SW 1271 (cell line): Measurements from ENCODE around the gene SPRYD3.
"Not testable (repeated sequence)": the region's sequence is repeated elsewhere in the genome, so short reads cannot be mapped to it uniquely, and the experiment has no call there.

ENCODE experiments used
- DNase-seq, 2 experiments: peaks; one replicate each; lab custom pipeline; 2025; lab: John Stamatoyannopoulos, UW

Gene SPRYD3

DNA sequence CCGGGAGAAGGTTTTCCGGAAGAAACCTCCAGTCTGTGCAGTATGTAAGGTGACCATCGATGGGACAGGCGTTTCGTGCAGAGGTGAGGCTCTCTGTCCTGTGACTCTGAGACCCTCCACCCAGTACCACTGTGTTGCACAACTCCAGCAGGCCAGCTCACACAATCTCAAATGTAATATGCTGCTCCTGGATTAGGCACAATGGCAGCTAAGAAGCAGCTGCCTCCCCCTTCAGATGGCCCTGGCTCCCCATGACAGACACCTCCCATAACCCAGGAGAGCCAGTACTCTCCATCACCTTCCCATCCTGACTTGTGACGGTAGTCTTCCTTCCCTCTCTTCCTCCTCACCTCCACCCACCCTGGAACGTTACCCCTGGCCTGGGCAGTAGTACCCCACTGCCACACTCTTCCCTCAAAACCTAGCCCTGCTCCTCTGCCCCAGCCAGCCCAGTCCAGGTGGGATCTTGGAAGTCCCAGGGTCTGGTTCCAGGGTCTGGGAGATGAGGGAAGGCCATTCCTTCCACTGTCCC is 27.2 kb downstream of the SPRYD3 start:
- no peak for DNase-seq

DNA sequence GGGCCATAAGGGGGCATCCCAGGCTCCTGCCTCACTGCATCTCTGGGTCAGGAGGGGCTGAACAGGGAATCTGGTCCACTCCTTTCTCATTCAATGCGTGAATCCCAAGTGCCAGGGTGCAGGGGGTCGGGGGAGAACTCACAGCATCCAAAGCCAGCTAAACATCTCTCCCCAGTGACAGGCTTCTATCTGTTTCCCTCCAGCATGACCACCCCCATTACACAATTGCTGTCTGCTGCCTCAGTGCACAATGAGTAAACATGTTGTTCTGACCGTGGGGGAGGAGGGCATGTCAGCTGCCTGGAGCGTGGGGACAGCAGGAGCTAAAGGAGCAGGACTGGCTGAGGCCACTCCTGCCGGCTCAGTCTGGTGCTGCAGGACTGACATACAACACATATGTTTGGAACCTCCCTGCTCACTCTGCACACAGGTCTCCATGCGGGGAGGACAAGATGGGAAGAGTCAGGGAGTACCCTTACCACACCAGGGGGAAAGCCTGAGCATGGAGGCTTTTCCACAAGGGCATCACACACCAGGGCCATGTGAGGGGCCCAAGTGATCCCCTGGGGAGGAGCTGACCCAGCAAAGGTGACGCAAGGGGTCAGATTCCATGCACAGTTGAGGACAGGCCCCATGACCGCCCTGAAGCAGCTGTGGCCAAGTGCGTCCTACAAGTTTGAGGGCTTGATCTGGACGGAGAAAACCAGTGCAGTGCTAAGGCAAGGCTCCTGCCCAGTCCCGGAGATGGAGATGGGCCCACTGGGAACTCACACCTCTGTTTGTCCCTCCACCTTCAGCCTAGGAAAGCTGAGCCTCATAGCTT is 27.9 kb downstream of the SPRYD3 start:
- DNase-seq, result no peak

DNA sequence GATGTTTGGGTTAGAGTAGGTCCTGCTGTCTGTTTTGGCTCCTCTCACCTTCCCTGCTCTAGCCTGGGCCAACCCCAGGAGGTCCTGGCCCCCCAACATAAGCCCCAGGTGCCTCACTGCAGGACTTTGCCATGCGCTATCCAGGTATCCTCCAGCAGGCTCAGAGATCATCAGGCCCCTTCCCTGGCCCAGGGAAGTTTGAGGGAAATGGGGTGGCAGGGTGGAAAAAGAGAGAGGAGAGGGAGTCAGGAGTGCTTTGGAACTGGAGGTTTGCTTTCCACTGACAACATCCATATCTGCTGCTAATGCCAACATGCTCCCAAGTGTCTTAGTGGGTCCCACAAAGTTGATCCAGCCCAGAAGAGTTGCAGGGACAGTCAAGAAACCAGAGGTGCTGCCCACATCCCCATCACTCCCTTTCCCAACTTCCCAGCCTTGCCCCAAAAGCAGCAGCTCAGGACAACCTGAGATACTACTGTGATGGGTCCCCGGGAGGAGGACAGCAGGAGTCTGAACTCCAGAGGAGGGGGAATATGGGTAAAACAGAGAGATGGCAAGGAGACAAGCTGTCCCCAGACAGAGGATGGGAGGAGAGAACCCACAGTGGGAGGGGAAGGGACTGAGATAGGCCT is 28.6 kb downstream of the SPRYD3 start:
- DNase-seq, result no peak

DNA sequence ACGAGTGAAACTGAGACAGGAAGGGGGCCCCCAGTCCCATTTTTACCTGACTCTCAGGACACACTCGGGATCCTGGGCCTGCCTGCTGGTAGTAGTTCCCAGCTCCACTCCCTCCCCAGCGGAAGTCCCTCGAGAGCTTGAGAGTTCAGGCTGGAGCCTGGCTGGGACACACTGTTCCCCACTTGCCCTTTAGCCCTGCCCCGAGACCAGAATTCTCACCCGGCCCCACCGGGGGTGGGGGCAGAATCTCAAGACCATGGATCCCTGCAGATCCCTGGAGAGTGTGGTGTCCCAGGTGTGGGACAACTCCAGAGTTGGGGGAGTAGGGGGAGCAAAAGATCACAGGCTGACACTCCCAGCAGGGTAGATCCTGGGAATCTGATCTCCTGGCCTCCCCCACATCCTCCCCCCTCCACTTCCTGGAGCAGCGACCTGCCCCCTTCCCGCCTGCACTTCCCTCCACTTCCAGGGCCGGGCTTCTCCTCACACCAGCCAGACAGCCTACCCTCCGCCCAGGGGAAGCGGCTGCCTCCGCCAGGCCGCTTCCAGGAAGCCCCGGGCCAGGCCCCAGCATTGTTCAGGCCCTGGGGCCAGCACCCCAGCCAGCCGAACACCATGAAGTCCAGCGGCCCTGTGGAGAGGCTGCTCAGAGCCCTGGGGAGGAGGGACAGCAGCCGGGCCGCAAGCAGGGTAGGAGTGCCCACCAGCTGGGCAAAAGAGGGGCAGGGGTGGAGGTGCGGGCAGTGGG is 29.4 kb downstream of the SPRYD3 start, which contains the start of gene TNS2:
Gene TNS2, plus strand, starts transcription at position 495 of the 748 bp plus-strand sequence. Its CDS starts 121 bp downstream, at position 616.
- DNase-seq, result peak; percentile 38 to 63

DNA sequence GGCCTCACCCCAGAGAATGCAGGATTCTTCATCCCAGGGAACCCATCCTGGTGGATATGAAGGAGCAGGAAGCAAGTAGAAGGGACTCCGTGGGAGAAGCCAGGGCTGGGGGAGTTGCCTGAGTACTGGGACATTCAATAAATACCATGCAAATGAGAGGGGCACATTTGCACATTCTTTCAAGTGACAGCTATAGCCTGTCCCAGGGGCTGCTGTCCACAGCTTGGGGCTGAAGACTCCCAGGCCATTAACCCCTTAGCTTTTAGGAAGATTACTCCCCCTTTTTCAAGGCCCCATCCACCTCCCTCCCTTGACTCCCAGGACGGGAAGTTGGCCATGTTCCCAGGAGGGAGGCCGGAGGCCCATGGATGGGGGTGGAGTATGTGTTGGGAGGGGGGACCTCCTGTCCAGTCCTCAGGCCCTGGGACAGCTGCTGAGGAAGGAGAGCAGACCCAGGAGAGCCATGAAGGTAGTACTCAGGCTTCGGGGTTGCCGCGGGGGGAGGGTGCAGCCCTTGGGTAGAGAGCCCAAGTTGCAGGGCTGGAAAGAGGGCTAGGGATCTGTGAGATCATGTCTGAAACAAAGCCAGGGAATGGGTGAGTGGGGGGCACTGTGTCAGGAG is 30.3 kb downstream of the SPRYD3 start:
- peak in 1 of 2 experiments; percentile 66 for DNase-seq

DNA sequence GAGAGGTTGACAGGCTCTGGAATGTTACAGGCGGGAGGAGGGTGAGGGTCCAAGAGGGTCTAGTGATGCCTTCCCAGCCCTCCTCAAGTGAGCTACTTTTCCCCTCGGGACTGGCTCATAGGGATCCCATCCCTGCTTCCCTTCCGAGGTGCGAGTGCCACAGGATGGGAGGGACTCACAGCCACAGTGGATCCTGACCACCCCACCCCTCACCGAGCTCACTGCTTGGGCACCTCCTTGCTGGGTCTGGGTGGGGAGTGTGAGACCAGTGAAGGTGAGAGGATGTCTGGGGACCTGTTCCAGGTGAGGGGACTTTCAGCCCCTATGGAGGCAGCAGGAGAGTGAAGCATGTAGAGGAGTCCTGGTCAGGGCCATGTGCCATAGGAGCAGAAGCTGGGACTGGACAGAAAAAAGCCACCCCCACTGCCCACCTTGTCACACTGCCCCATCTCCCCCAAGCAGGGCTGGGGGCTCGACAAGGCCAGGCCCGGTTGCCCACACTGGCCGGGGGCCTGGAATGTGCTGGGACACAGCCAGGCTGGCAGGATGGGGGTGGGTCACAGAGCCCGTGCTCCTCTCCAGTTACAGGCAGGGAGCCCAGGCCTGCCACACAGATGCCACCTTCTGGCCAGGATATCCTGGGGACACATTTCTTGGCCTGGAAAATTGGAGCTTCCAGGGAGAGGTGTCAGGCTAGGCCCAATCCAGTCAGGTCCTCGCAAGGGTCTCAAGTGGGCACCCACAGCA is 31.0 kb downstream of the SPRYD3 start:
- DNase-seq, result peak; percentile 55 to 74

DNA sequence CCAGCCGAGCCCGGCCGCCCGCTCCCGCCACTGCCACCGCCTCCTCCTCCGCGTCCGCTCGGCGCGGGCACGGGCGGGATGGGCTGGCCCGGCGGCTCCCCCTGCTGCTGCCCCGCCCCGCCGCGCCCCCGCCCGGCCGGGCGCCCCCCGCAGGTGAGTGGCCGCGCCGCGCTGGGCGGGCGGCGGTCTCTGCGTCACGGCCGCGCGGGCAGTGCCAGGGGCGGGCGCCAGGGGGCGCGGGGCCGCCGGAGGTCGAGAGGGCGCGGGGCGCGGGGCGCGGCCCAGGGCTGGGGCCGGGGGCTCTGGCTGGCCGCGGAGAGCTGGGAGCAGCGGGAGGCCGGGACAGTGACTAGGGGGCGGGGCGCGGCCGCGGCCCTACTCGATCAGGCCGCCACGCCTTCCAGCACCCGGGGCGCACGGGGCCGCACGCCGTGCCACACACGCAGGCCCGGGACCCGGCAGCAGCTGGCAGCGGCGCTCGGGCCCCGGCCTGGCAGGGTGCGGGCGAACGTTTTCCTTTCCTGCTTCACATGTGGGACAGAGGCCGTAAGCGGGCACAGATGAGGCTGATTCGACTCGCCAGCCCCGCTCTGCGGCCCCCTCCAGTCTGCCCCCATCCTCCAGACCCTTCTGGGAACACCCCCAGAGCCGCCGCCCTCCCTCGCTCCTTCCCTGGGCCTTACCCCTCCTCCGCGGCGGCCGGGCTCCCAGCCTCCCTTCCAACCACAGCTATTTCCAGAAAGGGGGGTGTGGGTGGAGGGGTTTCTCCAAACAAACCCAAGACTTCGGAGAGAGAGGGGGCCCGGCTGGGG is 31.8 kb downstream of the SPRYD3 start:
- peak in 1 of 2 experiments; percentile 77 for DNase-seq

DNA sequence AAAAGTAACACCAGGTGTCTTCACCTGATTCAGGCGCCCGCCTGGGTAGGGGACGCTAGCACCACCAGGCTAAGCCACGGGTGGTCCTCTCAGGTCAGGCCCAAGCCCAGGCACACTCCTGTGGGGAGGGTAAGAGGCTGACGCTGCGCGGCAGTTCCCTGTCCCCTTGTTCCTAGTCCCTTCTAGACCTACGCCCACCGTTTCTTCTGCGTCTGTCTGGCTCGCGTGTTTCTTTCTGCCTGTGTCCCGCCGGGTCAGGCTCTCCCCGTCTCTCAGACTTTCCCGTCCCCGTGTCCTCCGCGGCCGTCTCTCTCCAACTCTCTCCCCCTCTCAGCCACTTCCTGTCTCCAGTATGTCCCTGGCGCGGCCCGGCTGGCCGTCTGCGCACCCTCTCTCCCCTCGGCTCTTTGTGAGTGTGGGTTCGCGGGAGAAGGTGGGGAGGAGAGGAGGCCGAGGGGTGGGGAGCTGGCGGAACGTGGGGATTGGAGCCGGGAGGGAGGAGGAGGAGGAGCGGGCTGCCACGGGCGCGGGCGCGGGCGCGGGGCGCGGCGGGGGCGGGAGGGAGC is 32.5 kb downstream of the SPRYD3 start:
- peak; percentile 64 to 77 for DNase-seq

DNA sequence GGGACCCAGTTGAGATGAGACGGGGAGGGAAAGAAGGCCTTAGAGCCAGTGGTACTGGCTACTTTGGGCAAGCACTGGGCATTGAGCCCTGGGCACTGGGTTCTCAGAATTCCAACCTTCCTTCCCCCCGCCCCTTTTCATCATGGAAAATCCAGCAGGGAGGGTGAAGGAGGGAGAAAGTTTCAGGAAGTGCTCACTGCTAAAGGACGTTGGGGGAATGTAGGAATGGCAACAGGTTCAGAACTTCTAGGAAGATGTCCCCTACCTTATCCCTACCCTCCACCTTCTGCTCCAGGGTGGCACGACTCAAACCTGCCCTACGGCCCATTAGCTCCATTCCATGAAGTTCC is 33.5 kb downstream of the SPRYD3 start:
- no peak for DNase-seq

DNA sequence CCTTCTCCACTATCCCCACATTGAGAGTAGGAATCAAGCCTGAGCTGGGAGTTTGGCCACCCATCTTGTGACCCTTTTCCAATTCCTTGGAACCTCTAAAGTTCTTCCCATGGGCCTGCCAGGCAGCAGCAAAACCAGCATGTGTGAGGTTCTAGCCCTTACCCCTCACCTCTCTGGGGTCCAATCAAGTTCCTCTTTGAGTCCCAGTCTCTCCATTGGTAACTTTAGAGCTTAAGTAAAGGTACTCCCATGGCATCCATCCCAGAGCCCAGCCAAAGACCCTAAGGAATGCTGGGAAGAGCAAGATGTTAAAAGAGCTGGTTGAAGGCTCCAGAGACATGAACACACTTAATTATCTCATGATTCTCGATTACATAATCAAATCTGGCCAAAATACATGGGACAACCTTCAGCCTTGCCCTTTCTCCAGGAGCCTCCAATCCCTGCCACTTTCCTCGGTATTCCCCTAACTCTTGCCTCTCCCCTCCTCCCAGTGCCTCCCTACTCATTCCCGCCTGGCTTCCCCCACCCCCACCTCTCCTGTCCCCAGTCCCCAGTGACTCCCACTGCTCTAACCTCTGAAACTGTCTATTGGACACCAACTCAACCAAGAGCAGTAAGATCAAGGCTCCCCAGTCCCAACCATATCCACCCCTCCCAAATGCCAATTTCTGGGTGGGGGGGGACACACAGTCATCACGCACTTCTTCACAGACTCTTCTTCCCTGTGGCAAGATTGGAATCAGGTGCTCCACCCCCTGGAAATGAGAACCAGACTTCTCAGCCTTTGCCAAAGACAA is 34.1 kb downstream of the SPRYD3 start:
- no peak for DNase-seq

DNA sequence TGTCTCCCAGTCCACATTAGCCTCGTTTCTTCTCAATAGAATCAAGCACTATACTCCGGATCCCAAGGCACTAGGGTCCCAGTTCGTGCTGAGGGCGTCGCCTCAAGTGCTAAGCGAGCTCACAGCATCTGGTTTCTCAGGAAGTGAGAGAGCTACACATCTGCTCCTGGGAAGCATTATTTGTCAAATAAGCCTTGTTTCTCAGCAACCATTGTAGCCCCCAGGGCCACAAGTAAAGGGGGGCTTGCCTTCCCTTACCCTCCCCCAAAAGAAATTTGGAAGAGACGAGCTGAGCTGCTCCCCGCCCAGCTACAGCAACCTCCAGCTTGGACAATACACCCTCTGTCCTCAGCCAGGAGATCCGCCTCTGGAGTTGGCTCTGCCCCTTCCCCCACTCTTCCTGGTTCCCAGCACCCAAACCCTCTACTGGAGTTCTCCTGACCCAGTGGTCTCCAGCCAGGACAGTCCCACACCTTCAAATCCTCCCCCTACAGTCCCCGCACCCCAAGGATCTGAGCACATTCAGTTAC is 35.1 kb downstream of the SPRYD3 start:
- no peak for DNase-seq

DNA sequence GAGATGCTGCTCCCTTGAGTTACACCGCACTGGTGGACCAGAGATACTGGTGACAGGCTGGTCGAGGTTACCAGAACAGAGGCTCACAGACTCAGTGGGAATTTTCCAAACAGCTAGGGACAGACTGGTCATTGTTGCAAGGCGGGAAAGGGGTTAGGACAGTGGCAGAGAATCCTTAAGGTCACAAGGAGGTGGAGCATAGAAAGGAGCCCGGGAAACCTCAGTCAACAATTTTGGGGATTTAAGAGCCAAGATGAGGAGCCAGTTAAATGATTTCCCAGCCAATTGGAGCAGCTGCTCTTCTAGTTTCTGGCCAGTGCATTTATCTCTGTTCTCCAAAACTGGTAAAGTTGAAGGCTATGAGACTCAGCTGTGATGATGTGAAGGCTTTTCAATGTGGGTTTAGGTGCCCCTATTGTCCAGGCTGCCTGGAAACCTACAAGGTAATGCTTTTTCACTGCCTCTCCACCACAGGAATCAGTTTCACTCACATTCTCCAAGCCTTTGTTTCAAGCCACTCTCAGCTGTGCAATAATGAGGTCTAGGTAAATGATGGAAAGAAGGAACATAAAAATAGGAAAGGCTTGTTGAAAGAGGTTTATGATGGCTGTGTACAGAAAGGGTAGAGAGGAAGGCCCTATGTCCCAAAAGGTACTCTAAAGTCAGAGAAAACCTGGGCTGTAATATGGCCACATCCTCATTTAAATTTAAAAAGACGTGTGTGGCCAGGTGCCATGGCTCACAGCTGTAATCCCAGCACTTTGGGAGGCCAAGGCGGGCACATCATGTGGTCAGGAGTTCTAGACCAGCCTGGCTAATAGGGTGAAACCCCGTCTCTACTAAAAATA is 36.4 kb downstream of the SPRYD3 start:
- DNase-seq, result no peak

DNA sequence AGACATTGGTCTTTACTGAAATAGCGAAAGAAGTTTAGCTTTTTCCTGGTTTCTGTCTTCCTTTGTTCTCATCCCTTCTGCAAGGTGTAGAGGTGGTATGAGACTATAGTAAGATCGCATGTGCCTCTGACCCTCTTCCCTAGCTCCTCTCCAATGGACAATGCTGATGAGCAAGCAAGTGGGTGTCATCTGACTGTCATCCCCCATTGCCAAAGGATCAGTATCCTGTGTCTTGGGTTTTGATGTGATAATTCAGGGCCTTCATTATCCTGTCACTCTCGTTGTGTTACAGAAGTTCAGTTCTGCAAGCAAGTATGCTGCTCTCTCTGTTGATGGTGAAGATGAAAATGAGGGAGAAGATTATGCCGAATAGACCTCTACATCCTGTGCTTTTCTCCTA is 39.3 kb downstream of the SPRYD3 start:
- no peak for DNase-seq

DNA sequence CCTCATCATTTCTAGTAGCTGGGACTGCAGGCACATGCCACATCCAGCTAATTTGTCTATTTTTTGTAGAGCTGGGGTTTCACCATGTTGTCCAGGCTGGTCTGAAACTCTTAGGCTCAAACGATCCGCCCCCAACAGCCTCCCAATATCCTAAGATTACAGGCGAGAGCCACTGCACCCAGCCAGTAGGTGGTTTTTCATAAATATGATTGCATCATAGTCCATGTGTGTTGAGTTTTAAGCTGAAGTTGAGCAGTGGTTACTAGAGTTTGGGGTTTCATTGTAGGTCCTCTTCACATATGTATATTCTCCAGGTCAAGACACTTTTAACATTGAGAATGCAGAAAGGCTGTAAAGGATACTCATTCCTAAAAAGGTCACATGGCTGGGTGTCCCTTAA is 42.4 kb downstream of the SPRYD3 start:
- DNase-seq, result no peak

DNA sequence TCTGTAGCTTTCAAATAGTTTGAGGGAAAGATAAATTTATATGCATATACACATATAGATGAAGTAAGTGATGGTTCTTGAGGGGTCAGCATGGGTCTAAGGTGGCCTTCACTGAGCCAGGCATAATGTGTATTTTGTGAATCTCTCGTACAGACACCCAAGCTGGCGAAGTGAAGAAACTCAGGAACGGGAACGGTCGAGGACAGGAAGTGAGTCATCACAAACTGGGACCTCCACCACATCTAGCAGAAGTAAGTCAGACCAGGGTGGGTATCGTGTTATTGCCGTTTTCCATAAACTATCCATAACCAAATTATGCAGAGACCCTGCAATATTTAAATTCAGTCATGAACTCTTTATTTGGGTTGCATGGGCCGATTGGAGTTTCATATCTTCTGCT is 44.7 kb downstream of the SPRYD3 start:
- no peak for DNase-seq

DNA sequence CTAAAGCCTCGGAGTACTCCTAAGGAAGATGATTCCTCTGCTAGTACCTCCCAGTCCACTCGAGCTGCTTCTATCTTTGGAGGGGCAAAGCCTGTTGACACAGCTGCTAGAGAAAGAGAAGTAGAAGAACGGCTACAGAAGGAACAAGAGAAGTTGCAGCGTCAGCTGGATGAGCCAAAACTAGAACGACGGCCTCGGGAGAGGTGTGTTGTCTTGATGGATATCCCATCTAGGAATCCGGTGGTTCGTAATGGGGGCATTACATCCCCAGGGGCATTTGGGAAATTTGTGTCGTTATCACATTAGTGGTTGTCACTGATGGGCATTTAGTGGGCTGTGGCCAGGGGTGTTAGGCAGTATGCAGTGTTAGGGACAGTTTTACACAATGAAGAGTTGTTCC is 45.4 kb downstream of the SPRYD3 start:
- not testable (repeated sequence) for DNase-seq

DNA sequence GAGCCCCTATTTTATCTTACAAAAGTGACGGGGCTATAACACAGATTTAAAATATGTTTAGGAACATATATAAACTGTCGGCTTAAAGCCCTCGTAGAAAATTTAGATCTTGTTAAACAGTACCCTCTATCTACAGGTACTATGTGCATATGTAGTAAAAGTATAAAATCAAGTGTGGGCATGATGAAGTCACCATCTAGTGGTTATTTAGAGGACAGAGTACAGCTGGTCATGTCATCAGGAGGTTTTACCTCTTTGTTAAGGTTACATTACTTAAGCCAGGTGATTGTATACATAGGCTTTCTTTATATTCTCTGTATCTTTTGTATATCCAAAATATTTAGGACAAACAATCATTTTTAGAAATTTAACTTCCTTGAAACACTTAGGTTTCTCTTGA is 47.6 kb downstream of the SPRYD3 start:
- no peak for DNase-seq

DNA sequence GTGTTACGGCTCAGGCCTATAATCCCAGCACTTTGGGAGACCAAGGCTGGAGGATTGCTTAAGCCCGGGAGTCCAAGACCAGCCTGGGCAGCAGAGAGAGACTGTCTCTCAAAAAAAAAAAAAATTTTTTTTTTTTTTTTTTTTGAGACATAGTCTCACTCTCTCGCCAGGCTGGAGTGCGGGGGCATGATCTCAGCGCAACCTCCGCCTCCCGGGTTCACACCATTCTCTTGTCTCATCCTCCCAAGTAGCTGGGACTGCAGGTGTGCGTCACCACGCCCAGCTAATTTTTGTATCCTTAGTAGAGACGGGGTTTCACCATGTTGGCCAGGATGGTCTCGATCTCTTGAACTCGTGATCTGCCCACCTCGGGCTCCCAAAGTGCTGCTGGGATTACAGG is 52.2 kb downstream of the SPRYD3 start:
- not testable (repeated sequence) for DNase-seq
